KOPT-K1 (cell line): ENCODE measurements around the gene JPT2.
"Not testable (repeated sequence)": the region's sequence is repeated elsewhere in the genome, so short reads cannot be mapped to it uniquely, and the experiment has no call there.

Experiments used
- H3K27ac ChIP-seq: fragments of 200-600 bp; sonication (generic); 2 replicates; pipeline ENCODE4 v1.5.1; 2016; ENCODE audit warnings: antibody characterized with exemption, mild to moderate bottlenecking, low read depth, low read length; ENCODE audit not compliant: poor library complexity, severe bottlenecking
- H3K36me3 ChIP-seq: fragments of 200-600 bp; sonication (generic); 2 replicates; pipeline ENCODE4 v1.5.1; 2017; ENCODE audit warnings: antibody characterized with exemption, mild to moderate bottlenecking, low read length, moderate library complexity; ENCODE audit not compliant: insufficient read depth
- H3K9me3 ChIP-seq: fragments of 200-600 bp; sonication (generic); 2 replicates; pipeline ENCODE4 v1.5.1; 2017; ENCODE audit warnings: antibody characterized with exemption, low read length, mild to moderate bottlenecking; ENCODE audit not compliant: insufficient read depth, poor library complexity, severe bottlenecking

The JPT2 gene

DNA sequence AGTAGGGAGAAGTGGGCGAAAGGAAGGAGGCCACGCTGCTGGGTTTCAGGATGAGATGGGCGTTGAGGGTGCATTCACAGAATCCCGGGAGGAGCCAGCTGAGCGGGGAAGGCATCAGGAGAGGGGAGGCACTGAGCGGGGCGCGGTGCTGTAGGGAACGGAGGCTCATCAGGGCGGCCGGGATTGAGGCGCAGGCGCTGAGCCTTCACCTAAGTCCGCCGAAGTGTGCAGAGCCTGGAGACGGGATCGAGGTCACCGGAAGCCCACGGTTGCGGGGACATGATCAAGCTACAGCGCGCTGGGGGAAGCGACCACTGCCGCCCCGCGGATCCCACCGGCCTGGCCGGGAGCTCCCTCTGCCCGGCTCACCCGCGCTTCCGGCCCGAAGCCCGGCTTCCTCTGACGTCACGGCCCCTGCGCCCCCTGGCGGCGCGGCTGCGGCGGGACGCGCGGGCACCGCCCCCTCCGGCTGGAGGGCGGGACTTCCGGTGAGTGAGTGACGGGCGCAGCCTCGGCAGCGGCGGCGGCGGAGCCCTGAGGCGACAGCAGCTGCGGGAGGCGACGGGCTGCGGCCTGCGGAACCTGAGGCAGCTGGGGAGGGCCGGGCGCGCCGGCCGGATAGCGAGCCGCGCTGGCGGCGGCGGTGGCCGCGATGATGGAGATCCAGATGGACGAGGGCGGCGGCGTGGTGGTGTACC lies 27.8 kb downstream of the JPT2 start, which contains the start of gene MAPK8IP3:
Gene MAPK8IP3, plus strand, starts transcription at position 508 of the 698 bp plus-strand sequence. Its CDS starts 145 bp downstream, at position 653.
- Histone ChIP-seq H3K27ac (peak within 1 kb of the TSS; percentile 71), H3K36me3 (peaks cover 43% of the 10 kb centered on the region), H3K9me3 (no peaks in the 10 kb centered on the region)

DNA sequence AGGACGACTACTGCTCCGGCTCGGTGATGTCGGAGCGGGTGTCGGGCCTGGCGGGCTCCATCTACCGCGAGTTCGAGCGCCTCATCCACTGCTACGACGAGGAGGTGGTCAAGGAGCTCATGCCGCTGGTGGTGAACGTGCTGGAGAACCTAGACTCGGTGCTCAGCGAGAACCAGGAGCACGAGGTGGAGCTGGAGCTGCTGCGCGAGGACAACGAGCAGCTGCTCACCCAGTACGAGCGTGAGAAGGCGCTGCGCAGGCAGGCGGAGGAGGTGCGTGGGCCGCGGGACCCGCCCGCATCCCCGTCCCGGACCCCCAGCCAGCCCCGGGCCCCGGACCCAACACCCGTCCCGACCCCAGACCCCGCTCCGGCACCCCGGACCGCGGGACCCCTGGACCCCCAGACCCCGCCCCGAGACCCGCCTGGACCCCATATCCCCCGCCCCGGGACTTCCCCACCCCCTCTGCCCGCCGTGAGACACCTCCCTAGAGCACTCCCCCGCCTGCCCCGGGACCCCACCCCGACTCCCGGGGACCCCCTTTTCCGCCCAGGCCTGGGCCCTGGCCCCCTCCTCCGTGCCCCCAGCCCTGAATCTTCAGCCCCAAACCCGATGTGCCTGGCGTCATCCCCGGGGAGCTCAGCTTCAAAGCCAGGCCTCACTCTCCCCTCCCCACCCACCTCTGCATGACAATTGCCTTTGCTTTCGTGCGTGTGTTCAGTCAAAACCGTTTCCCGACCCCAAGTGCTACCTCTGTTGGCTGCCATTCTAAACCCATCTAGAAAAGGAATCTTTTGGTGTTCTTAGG lies 28.5 kb downstream of the JPT2 start:
- peak overlapping the region; percentile 71 for H3K27ac ChIP-seq
- H3K9me3 ChIP-seq: no peaks in the 10 kb centered on the region
- peaks cover 36% of the 10 kb centered on the region for H3K36me3 ChIP-seq

GRCh38 chr16:1707193-1707790 lies 29.2 kb downstream of the JPT2 start:
- Histone ChIP-seq H3K9me3 (no peaks in the 10 kb centered on the region), H3K27ac (peak overlapping the region; percentile 71), H3K36me3 (peaks cover 29% of the 10 kb centered on the region)

DNA sequence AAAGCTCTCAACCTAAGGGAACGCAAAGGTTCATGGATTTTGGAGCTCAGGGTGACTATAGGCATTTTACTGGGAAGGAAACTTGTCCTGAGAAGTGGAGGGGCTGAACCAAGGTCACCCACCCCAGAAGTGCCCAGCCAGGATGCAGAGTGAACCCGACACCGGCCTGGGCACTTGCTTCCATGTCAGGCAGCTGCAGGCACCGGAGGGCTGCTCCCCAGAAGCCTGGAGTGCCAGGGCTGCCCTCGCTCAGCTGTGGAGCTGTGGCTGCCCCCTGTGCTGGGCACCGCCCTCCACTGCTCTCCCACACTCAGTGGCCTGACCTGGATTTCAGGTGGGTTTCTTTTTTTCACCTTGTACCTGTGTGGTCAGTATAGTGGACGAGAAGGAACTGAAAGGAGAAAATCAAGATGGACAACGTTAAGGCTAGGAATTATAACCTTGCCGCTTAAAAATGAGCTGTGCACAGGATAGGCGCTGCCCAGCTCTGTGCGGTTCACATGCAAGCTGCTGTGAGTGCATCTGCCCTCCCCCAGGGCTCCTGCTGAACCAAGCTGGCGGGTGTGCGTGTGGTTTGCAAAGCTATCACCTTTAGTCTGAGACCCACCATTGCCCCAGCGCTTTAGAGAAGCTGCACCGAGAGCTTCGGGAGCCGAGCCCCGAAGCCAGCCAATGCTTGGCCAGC lies 30.1 kb downstream of the JPT2 start:
- Histone ChIP-seq H3K36me3 (peaks cover 26% of the 10 kb centered on the region), H3K9me3 (no peaks in the 10 kb centered on the region), H3K27ac (no peak overlapping the region)

- H3K36me3 ChIP-seq: peaks cover 28% of the 10 kb centered on the region
- no peak overlapping the region for H3K27ac ChIP-seq
- H3K9me3 ChIP-seq: no peaks in the 10 kb centered on the region
Measured at GRCh38 chr16:1708768-1709180, 30.7 kb downstream of the JPT2 start.

GRCh38 chr16:1709356-1709755 lies 31.3 kb downstream of the JPT2 start:
- H3K36me3 ChIP-seq: peaks cover 34% of the 10 kb centered on the region
- H3K27ac ChIP-seq: no peak overlapping the region
- H3K9me3 ChIP-seq: no peaks in the 10 kb centered on the region

- peaks cover 44% of the 10 kb centered on the region for H3K36me3 ChIP-seq
- no peaks in the 10 kb centered on the region for H3K9me3 ChIP-seq
- H3K27ac ChIP-seq: no peak overlapping the region
Measured at GRCh38 chr16:1710811-1711507, 32.9 kb downstream of the JPT2 start.

GRCh38 chr16:1712791-1713261 lies 34.7 kb downstream of the JPT2 start:
- Histone ChIP-seq H3K9me3 (no peaks in the 10 kb centered on the region), H3K27ac (no peak overlapping the region), H3K36me3 (peaks cover 44% of the 10 kb centered on the region)

- H3K9me3 ChIP-seq: no peaks in the 10 kb centered on the region
- H3K27ac ChIP-seq: no peak overlapping the region
- peaks cover 40% of the 10 kb centered on the region for H3K36me3 ChIP-seq
Measured at GRCh38 chr16:1713331-1713730, 35.3 kb downstream of the JPT2 start.

GRCh38 chr16:1713933-1714332 lies 35.9 kb downstream of the JPT2 start:
- Histone ChIP-seq H3K9me3 (no peaks in the 10 kb centered on the region), H3K27ac (no peak overlapping the region), H3K36me3 (peaks cover 34% of the 10 kb centered on the region)

DNA sequence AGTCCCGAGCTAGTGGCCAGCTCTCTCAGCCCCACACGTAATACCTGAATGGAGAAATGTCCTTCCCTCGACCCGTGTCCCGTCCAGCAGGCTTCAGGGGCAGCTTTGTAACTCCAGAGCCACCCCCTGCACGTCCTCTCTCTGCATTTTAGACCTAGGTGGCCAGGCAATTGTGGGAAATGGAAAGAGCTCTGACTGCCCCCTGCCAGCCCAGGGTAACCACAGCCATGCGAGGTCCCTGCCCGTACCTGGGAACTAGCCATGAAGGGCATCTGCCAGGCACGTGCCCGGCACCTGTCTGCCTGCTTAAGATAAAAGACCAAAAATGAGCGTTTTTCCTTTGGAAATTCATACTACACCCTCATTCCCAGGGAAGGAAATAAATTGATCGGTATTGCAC lies 37.1 kb downstream of the JPT2 start:
- peaks cover 28% of the 10 kb centered on the region; the same call in 1 of the 2 replicates for H3K36me3 ChIP-seq
- H3K27ac ChIP-seq: no peak overlapping the region
- no peaks in the 10 kb centered on the region for H3K9me3 ChIP-seq

- not testable (repeated sequence) for H3K27ac ChIP-seq, H3K9me3 ChIP-seq
- peaks cover 22% of the 10 kb centered on the region; the same call in 1 of the 2 replicates for H3K36me3 ChIP-seq
Measured at GRCh38 chr16:1718236-1718635, 40.2 kb downstream of the JPT2 start.

DNA sequence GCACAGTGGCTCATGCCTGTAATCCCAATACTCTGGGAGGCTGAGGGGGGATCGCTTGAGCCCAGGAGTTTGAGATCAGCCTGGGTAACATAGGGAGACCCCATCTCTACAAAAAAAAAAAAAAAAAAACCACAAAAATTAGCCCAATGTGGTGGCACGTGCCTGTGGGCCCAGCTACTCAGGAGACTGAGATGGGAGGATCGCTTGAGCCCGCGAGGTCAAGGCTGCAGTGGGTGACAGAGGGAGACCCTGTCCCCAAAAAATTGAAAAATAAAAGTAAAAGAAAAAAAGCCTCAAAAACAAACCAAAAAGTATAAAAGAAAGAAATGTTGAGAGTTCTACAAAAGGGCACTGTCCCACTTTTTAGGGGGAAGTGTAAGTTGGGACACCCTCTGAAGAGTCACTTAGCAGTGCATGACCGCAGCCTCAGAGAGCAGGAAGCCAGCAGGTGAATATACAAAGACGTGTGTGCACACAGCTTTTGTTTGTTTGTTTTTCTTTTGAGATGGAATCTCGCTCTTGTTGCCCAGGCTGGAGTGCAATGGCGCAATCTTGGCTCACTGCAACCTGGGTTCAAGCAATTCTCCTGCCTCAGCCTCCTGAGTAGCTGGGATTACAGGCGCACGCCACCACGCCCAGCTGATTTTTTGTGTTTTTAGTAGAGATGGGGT lies 41.6 kb downstream of the JPT2 start:
- H3K27ac ChIP-seq, H3K9me3 ChIP-seq: not testable (repeated sequence)
- H3K36me3 ChIP-seq: peaks cover 15% of the 10 kb centered on the region; the same call in 1 of the 2 replicates

- H3K9me3 ChIP-seq: no peaks in the 10 kb centered on the region
- H3K36me3 ChIP-seq: peaks cover 18% of the 10 kb centered on the region
- no peak overlapping the region for H3K27ac ChIP-seq
Measured at GRCh38 chr16:1721372-1721771, 43.3 kb downstream of the JPT2 start.
